Measurements from ENCODE around the gene MEGF6. TPM values are rescaled to one million over a fixed set of nuclear protein-coding genes. Genes with fewer than 3 reads are reported as not detected.

MEGF6 gene
- total and polyA plus RNA-seq, 9 of the 15 experiments (the other 6 are each of a cell fraction or from before 2014, with no cell fraction given) = 0.03 to 1.7 (median 0.24) TPM; not detected in 3

- TF ChIP-seq MAX (CRISPR knock-in tag; IDR thresholded peaks at IDR 0.05) (peak; percentile 75), CTCF (IDR thresholded peaks at IDR 0.05 in 2 of 3, conservative IDR thresholded peaks at IDR 0.05 in 1 of 3; ENCODE audit: insufficient read depth in 2 of 3, low read depth in 1 of 3, low read length in 3 of 3) (peak; percentile 53 to 73 (median 59)), CBX1 (IDR thresholded peaks at IDR 0.05; ENCODE audit: low read depth) (0 out of 2 replicates have a peak, but pooled peaks have one; percentile 52), ZNF274 (IDR thresholded peaks at IDR 0.05; ENCODE audit: borderline replicate concordance, low read depth, low read length) (no peak), CCNT2 (IDR thresholded peaks at IDR 0.05; ENCODE audit: borderline replicate concordance, extremely low read depth, insufficient read length, low read depth, low read length) (peak; percentile 40), SP2 (IDR thresholded peaks at IDR 0.05; ENCODE audit: extremely low read depth, low read depth, low read length, poor library complexity, severe bottlenecking) (no peak), ZBTB33 (CRISPR knock-in tag; IDR thresholded peaks at IDR 0.05) (peak; percentile 30; the same call in 1 of the 2 replicates), E2F4 (CRISPR knock-in tag; IDR thresholded peaks at IDR 0.05; ENCODE audit: low read depth) (peak; percentile 42; the same call in 1 of the 2 replicates), ZKSCAN3 (CRISPR knock-in tag; IDR thresholded peaks at IDR 0.05) (no peak), ATF1 (CRISPR knock-in tag; IDR thresholded peaks at IDR 0.05) (no peak), ATF1 (tag; IDR thresholded peaks at IDR 0.05) (peak; percentile 73), RREB1 (CRISPR knock-in tag; IDR thresholded peaks at IDR 0.05) (0 out of 2 replicates have a peak, but pooled peaks have one; percentile 12), PCBP1 (IDR thresholded peaks at IDR 0.05; ENCODE audit: low read depth, low read length, poor library complexity, severe bottlenecking) (peak; percentile 26), RCOR1 (IDR thresholded peaks at IDR 0.05; ENCODE audit: borderline replicate concordance in 1 of 2, low read depth in 2 of 2, low read length in 2 of 2) (peak in 1 of 2 experiments; percentile 56; a peak in 1 of 4 replicates)
These were observed 157.2 kb downstream of the MEGF6 start, which contains the start of gene ARHGEF16 (continued) for GRCh38 chr1:3453891-3454810.

Measured in K562 (cell line).